ENCODE results near the gene NAA80.

DNA sequence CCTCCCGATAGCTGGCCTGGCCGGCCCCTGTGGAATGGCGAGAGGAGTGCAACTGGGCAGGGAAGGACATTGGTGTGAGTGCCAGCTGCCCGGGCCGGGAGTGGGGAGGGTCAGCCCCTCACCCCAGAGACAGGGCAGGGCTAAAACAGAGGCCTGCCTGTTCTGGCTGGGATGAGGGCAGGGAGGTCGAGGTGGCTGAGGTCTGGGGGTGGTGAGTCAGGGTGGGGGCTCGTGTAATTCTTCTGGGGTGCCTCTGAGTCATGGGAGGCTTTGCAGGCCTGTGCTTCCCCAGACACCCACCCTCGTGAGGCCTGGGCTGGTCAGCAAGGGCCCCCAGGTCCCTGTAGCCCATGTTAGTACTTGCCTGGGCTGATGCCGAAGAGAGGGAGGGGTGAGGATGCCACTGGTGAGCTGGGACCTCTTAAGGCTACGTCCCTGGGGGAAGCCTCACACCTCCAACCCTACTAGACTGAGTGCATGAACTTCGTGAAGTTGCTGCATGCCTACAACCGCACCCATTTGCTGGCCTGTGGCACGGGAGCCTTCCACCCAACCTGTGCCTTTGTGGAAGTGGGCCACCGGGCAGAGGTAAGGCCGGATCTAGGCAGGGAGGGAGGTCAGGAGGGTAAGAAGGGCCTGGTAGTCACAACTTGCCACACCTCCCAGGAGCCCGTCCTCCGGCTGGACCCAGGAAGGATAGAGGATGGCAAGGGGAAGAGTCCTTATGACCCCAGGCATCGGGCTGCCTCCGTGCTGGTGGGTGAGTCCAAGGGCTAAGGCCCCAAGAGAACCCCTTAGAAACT lies 28.6 kb downstream of the NAA80 start:
- TF ChIP-seq POLR2AphosphoS5 (IDR thresholded peaks at IDR 0.05; ENCODE audit: borderline replicate concordance, low read depth, low read length): no peak
- TF ChIP-seq EZH2 (IDR thresholded peaks at IDR 0.05): no peak

Measured in SK-N-MC (cell line).